Dermis microvascular lymphatic vessel endothelial cell (primary cell): ENCODE measurements around the gene SYT17. TPM values are rescaled to one million over a fixed set of nuclear protein-coding genes. Genes with fewer than 3 reads are reported as not detected.
A peak's percentile ranks its signal among the peaks of the same experiment; 100 is the strongest.

Experiments used
- DNase-seq, 2 donors: peaks; one replicate each; pipeline versions ENCODE4 v3.0.0 to v3.0.0-alpha.2; 2010; ENCODE audit warnings: low read depth in 2 of 2
- total RNA-seq: library from RNA; depleted of rRNA; stranded (reverse); fragments of >200 nt; gene quantifications from 2 replicates; pipeline ENCODE4 v1.2.1, GENCODE V29; 2014

SYT17 gene, protein sequence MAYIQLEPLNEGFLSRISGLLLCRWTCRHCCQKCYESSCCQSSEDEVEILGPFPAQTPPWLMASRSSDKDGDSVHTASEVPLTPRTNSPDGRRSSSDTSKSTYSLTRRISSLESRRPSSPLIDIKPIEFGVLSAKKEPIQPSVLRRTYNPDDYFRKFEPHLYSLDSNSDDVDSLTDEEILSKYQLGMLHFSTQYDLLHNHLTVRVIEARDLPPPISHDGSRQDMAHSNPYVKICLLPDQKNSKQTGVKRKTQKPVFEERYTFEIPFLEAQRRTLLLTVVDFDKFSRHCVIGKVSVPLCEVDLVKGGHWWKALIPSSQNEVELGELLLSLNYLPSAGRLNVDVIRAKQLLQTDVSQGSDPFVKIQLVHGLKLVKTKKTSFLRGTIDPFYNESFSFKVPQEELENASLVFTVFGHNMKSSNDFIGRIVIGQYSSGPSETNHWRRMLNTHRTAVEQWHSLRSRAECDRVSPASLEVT
- 1.3 and 3.7 TPM in 2 replicates for total RNA-seq

GRCh38 chr16:19167710-19168370 is at the start of gene SYT17:
SYT17 (plus strand) TSS chr16:19168240; CDS start chr16:19168647, 407 bp downstream.
- peak; percentile 44 to 83 for DNase-seq

DNA sequence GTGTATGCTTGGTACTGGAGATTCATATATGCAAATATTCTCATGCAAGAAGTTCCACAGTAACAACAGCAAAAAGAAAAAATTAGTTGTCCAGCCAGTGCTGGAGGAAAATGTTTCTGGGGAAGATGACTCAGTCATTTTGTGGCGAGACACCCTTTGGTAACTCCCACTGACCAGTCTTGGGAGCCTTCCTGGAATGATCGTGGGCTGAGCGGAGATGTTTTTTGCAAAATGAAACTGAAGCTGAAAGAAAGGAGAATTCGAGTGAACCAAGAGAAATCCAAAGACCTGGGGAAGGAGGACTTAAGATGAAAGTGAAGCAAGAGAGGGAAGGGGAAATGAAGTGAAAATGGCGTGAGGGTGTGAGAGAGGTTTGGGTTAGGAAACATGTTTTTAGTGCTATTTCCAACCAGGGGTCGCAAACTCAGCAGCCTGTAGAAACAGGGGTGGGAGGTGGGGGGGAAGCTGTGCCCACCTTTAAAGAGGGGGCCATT is 49.1 kb upstream of the SYT17 start:
- DNase-seq: peak in 1 of 2 donors; percentile 87

GRCh38 chr16:19119564-19119963 is 48.5 kb upstream of the SYT17 start:
- DNase-seq: peak in 1 of 2 donors; percentile 35

DNA sequence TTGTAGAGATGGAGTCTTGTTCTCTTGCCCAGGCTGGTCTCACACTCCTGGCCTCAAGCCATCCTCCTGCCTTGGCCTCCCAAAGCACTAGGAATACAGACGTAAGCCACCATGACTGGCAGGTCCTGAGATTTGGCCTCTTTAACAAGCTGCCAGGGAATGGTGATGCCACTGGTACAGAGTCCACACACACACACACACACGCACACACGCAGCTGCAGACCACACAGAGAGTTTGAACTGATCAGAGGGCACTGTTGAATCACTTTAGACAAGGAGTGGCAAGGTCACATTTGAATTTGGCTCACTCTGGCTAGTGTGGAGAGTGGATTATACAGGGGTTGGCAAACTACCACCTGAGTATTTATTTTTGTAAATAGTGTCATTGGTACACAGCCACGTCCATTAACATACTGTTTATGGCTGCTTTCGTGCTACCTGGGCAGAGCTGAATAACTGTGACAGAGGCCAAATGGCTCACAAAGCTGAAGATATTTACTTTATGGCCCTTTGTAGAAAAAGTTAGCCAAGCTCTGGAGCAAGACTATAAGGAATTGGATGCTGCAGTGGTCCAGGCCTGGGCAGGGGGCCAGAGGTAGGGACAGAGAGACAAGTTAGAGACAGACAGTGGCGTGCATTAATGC is 44.4 kb upstream of the SYT17 start:
- no peak for DNase-seq

GRCh38 chr16:19126300-19126699 is 41.7 kb upstream of the SYT17 start:
- no peak for DNase-seq

DNA sequence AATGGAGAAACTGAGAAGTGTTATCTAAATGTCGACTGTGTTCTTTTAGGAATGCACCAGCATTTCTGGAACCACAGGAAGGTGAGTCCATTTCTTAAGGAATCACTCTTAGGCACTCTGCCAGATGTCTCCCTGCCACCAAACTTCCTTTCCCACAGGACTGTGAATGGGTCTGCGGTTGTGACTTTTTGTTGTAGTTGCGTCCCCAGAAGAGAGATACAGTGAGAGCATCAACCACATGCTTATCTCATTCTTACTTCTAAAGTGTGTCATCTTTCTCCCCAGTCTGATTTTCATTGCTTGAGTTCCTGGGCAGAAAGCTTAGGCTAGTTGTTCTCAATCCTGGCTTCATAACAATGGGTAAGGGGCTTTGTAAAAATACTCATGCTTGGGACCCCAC is 40.8 kb upstream of the SYT17 start:
- DNase-seq: no peak

- no peak for DNase-seq
Observed at GRCh38 chr16:19127674-19128131, 40.3 kb upstream of the SYT17 start.

DNA sequence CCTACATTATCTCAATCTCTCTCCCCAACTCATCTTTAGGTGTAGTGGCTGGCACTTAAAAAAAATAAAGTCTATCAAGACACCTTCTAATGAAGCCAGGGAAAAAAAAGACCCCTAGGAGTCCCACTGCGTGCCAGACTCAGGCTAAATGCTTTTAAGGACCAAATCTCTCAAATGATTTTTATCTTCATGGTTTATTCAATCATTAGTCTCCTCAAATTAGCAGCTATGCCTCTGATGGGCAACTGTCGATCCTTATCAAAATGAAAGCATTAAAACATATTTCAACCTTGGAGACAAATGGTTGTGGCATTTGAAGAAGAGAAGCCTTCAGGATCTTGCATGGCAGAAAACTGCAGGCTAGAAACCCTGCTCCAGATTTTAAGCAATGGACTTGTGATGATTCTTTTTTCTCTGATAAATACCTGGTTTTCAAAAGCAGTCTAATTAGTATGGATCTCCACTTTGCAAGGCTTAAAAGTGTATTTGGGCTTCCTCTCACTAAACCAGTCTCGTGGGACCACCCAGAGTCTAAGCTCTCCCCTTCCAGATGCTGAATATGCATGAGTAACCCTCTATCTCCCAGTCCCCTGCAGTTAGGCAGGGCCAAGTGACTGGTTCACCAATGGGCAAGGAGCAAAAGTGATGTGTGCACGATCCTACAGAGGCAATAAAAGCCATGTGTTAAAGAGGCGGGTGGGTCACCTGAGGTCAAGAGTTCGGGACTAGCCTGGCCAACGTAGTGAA is 39.4 kb upstream of the SYT17 start:
- DNase-seq: no peak

DNA sequence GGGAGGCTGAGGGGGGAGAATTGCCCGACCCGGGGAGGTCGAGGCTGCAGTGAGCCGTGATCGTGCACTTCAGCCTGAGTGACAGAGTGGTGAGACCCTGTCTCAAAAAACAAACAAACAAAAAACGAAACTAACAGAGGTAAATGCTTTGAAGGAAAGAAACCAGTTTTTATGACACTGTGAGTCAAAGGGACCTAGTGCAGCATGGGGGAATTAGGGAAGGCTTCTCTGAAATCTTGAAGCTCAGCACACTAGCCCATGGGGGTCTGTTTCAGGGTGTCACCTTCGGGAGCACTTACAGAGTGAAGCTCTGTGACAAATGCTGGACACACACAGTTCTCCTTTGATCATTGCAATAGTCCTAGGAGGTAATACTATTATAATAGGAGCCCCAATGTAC is 37.7 kb upstream of the SYT17 start:
- no peak for DNase-seq

DNA sequence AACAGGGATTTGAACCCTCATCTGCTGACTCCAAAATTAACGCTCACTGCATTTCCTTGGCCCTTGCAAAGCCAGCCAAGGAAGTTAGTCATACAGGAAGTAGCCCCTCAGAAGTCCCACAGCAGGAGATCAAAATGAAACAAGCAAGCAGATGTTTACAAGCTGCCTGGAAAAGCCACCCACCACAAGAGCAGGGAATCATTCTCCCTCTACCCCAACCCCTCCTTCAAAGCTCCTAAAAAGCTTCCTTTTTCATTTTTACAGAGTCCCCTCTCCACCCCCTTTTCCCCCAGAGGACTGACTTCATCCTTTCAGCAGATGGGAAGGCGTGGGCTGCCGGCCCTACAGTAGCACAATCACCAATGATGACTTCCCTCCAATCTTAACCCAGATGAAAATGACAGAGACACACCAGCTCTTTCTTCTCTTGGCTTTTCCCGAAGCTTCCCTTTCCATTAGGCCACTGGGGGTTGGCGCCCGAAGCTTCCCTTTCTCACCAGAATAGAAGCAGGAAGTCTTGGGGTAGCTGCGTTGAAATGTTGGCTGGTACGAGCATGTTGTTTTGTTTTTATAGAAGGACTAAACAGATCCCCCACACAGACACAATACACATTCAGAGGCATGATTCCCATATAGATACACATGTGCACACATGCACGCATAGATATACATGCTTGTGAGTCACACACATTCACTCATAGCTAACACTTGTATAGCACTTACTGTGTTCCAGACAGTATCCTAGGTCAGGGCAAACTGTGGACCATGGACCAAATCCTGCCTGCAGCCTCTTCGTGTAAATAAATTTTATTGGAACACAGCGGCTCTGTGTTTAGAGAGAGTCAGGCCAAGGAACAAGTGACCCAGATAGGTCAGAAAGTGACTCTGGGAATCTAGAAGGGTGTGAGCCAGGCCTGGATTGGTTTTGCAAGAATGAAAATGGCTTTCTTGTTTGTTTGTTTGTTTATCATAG is 36.9 kb upstream of the SYT17 start:
- DNase-seq: peak in 1 of 2 donors; percentile 63

- DNase-seq: peak in 1 of 2 donors; percentile 84
Observed at GRCh38 chr16:19131825-19132218, 36.2 kb upstream of the SYT17 start.

GRCh38 chr16:19132255-19132654 is 35.8 kb upstream of the SYT17 start:
- DNase-seq: no peak

GRCh38 chr16:19132898-19133297 is 35.1 kb upstream of the SYT17 start:
- no peak for DNase-seq

- DNase-seq: no peak
Observed at GRCh38 chr16:19133600-19133999, 34.4 kb upstream of the SYT17 start.

DNA sequence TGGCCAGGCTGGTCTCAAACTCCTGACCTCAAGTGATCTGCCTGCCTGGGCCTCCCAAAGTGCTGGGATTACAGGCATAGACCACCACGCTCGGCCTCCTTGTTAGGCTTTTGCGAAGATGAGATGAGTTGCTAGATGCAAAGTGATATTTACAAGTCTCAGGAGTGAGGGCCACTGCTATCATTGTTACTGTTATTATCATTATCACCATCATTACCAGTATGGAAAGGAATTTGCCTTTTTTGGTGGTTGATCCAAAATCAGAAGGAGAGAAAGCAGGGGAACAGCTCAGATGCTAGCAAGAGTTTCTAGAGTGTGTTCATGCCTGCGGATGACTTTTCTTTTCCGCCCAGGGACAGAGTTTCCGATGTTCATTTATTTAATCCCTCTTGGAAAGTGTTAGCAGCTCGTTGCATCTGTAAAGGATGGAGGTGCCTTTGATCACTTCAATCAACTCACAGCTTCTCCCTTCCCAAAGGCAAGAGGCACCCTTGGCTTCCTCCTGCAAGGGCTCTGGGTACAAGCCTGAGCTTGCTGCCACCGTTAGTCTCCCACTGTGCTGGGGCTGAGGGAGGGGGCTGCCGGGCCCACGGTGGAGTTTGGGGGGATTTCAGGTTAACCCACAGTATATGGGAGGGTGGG is 32.7 kb upstream of the SYT17 start:
- DNase-seq: no peak

DNA sequence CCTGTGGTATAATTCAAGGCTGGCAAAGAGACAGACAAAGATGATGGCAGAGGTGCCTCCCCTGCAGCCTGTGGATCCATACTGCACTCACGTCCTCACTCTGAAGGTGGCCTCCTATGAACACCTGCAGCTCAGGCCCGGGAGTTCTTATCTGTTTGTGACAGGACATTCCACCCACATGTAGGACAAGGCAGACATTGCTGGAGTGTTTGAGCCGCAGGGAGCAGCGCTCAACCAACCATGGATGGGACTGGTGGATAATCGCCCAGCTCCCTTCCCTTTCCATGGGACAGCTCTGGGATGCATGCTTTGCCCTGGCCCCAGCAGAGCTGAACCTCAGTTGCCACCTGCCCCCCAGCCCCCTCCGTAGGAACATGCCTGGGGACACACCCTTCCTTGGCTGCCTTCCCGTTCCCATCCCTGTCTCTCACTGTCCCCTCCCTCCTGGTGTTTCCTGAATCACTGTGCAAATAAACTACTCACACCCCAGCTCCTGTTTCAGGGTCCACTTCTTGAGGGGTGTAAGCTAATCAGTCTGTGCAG is 32.1 kb upstream of the SYT17 start:
- DNase-seq: peak in 1 of 2 donors; percentile 55

GRCh38 chr16:19136549-19137196 is 31.4 kb upstream of the SYT17 start:
- no peak for DNase-seq

- DNase-seq: no peak
Observed at GRCh38 chr16:19137201-19138128, 30.6 kb upstream of the SYT17 start.
